H1 (cell line): Measurements from ENCODE around the gene KRT13. TPM values are rescaled to one million over a fixed set of nuclear protein-coding genes. Genes with fewer than 3 reads are reported as not detected.

Experiments used
- CTCF ChIA-PET: fragments of 300-600 bp; sonication (Branson Sonifier 250); formaldehyde crosslinking; loops from one replicate; lab custom pipeline; 2021; ENCODE audit not compliant: partially characterized antibody; lab: Charles Lee
- POLR2A ChIA-PET: fragments of 300-600 bp; sonication (Branson Sonifier 250); formaldehyde crosslinking; loops from one replicate; lab custom pipeline; 2021; ENCODE audit warnings: inconsistent platforms; ENCODE audit not compliant: partially characterized antibody; lab: Charles Lee
- DNase-seq, 2 experiments: peaks; one replicate each; pipeline versions ENCODE4 v3.0.0 to v3.0.0-alpha.2; 2010 to 2022; ENCODE audit warnings: low spot score in 2 of 2, low read depth in 1 of 2, mixed read lengths in 1 of 2
- FAIRE-seq: peaks from 2 replicates; lab custom pipeline; 2011; peaks lifted over from hg19 to GRCh38; lab: Jason Lieb, UNC
- H2AFZ ChIP-seq: 2 replicates; pipeline ENCODE4 v1.8.1; 2012; ENCODE audit warnings: low read length, inconsistent platforms
- H2AK5ac ChIP-seq: 2 replicates; pipeline ENCODE4 v1.6.1; 2013; ENCODE audit warnings: low read depth, low read length
- H2BK120ac ChIP-seq: replicated peaks from 2 replicates; pipeline ENCODE3; 2013; ENCODE audit warnings: low read depth, low read length, inconsistent platforms
- H2BK12ac ChIP-seq: 2 replicates; pipeline ENCODE4 v1.6.1; 2013; ENCODE audit warnings: low read depth, low read length
- H2BK15ac ChIP-seq: 2 replicates; pipeline ENCODE4 v1.6.1; 2013; ENCODE audit warnings: low read length
- H2BK20ac ChIP-seq: 2 replicates; pipeline ENCODE4 v1.6.1; 2013; ENCODE audit warnings: low read length
- H2BK5ac ChIP-seq: 2 replicates; pipeline ENCODE4 v1.6.1; 2013; ENCODE audit warnings: low read depth, low read length
- H3K14ac ChIP-seq: 2 replicates; pipeline ENCODE4 v1.6.1; 2013; ENCODE audit warnings: inconsistent platforms; ENCODE audit not compliant: insufficient read length
- H3K18ac ChIP-seq: 2 replicates; pipeline ENCODE4 v1.6.1; 2013; ENCODE audit warnings: low read length; ENCODE audit errors: extremely low read depth
- H3K23ac ChIP-seq: 2 replicates; pipeline ENCODE4 v1.6.1; 2013; ENCODE audit warnings: inconsistent platforms; ENCODE audit not compliant: insufficient read length
- H3K23me2 ChIP-seq: 2 replicates; pipeline ENCODE4 v1.6.1; 2013; ENCODE audit warnings: low read depth, low read length
- H3K27ac ChIP-seq: 2 replicates; pipeline ENCODE4 v1.6.1; 2011; ENCODE audit warnings: low read depth, low read length, inconsistent platforms
- H3K27me3 ChIP-seq, 4 experiments: replicated peaks in 1 of 4; 1 replicate in 1 of 4; 2 replicates in 3 of 4; pipeline versions ENCODE4 v1.6.1 to v1.8.1; 2011 to 2013; ENCODE audit warnings: low read length in 3 of 4, mild to moderate bottlenecking in 3 of 4, inconsistent platforms in 2 of 4, mixed read lengths in 2 of 4, moderate library complexity in 1 of 4; ENCODE audit not compliant: control insufficient read depth in 3 of 4, insufficient read depth in 3 of 4; ENCODE audit errors: extremely low read depth in 1 of 4
- H3K36me3 ChIP-seq, 4 experiments: 2 replicates each; pipeline versions ENCODE4 v1.6.1 to v1.8.1; 2011 to 2013; ENCODE audit warnings: mild to moderate bottlenecking in 4 of 4, low read length in 3 of 4, moderate library complexity in 2 of 4, control low read depth in 1 of 4, inconsistent platforms in 1 of 4; ENCODE audit not compliant: insufficient read depth in 4 of 4, control insufficient read depth in 2 of 4
- H3K4ac ChIP-seq: replicated peaks from 2 replicates; pipeline ENCODE3; 2013; ENCODE audit warnings: low read length, low read depth, mixed read lengths, inconsistent platforms; ENCODE audit not compliant: insufficient read length
- H3K4me1 ChIP-seq, 4 experiments: replicated peaks in 1 of 4; 1 replicate in 1 of 4; 2 replicates in 3 of 4; pipeline versions ENCODE4 v1.6.1 to v1.8.1; 2011 to 2013; ENCODE audit warnings: low read length in 3 of 4, inconsistent platforms in 2 of 4, mixed read lengths in 1 of 4; ENCODE audit not compliant: insufficient read depth in 4 of 4, control insufficient read depth in 3 of 4
- H3K4me2 ChIP-seq, 2 experiments: 2 replicates each; pipeline versions ENCODE4 v1.6.1 to v1.8.1; 2011 to 2013; ENCODE audit warnings: low read depth in 2 of 2, low read length in 2 of 2, control low read depth in 1 of 2, inconsistent platforms in 1 of 2, mild to moderate bottlenecking in 1 of 2; ENCODE audit not compliant: insufficient read depth in 1 of 2
- H3K4me3 ChIP-seq, 4 experiments: fragments of 200-600, 300-600 bp in 1 of 4; sonication (generic), shearing (Covaris generic), sonication (Bioruptor Twin) in 1 of 4; 2 replicates each; pipeline versions ENCODE4 v1.5.1 to v1.8.1; 2011 to 2016; ENCODE audit warnings: low read length in 4 of 4, low read depth in 3 of 4, control low read depth in 2 of 4, inconsistent platforms in 2 of 4, mild to moderate bottlenecking in 2 of 4, mixed read lengths in 1 of 4, moderate library complexity in 1 of 4; ENCODE audit not compliant: insufficient read depth in 2 of 4; ENCODE audit errors: extremely low read depth in 1 of 4
- H3K56ac ChIP-seq: replicated peaks from 2 replicates; pipeline ENCODE3; 2013; ENCODE audit warnings: low read depth, mild to moderate bottlenecking, mixed read lengths, low read length, inconsistent platforms; ENCODE audit not compliant: insufficient read length
- H3K79me1 ChIP-seq: 2 replicates; pipeline ENCODE4 v1.6.1; 2013; ENCODE audit warnings: low read depth, low read length, control low read depth
- H3K79me2 ChIP-seq, 2 experiments: 2 replicates each; pipeline versions ENCODE4 v1.6.1 to v1.8.1; 2012 to 2013; ENCODE audit warnings: low read length in 2 of 2, mild to moderate bottlenecking in 2 of 2, inconsistent platforms in 1 of 2; ENCODE audit not compliant: insufficient read depth in 2 of 2, control insufficient read depth in 1 of 2
- H3K9ac ChIP-seq, 4 experiments: replicated peaks in 1 of 4; 1 replicate in 1 of 4; 2 replicates in 3 of 4; pipeline versions ENCODE4 v1.6.1 to v1.8.1; 2011 to 2013; ENCODE audit warnings: low read depth in 3 of 4, low read length in 3 of 4, control low read depth in 2 of 4, mild to moderate bottlenecking in 2 of 4, moderate library complexity in 2 of 4, inconsistent platforms in 1 of 4; ENCODE audit errors: extremely low read depth in 1 of 4
- H3K9me3 ChIP-seq, 2 experiments: 2 replicates each; pipeline versions ENCODE4 v1.6.1 to v1.8.1; 2012 to 2013; ENCODE audit warnings: mild to moderate bottlenecking in 2 of 2, moderate library complexity in 2 of 2, control low read depth in 1 of 2, inconsistent platforms in 1 of 2, low read depth in 1 of 2, low read length in 1 of 2, mixed read lengths in 1 of 2; ENCODE audit not compliant: insufficient read depth in 2 of 2
- H4K20me1 ChIP-seq, 2 experiments: replicated peaks in 1 of 2; 2 replicates each; pipeline versions ENCODE3 to v1.8.1; 2011 to 2013; ENCODE audit warnings: inconsistent platforms in 2 of 2, low read length in 2 of 2, mild to moderate bottlenecking in 1 of 2; ENCODE audit not compliant: insufficient read depth in 2 of 2, control insufficient read depth in 1 of 2
- H4K5ac ChIP-seq: 2 replicates; pipeline ENCODE4 v1.6.1; 2013; ENCODE audit warnings: low read length, low read depth, mixed read lengths, inconsistent platforms; ENCODE audit not compliant: insufficient read length
- H4K8ac ChIP-seq: 2 replicates; pipeline ENCODE4 v1.8.0; 2013; ENCODE audit warnings: mild to moderate bottlenecking, moderate library complexity, low read length, inconsistent platforms; ENCODE audit not compliant: insufficient read depth; ENCODE audit errors: extremely low read depth
- H4K91ac ChIP-seq: replicated peaks from 2 replicates; pipeline ENCODE3; 2013; ENCODE audit warnings: low read length, mixed read lengths, inconsistent platforms; ENCODE audit not compliant: insufficient read length
- CBX5 ChIP-seq: fragments of 300-800, 300-1000 bp; sonication (generic); IDR thresholded peaks from 2 replicates; pipeline ENCODE4 v1.7.1; 2016; ENCODE audit warnings: antibody characterized with exemption, low read length, low read depth
- CBX8 ChIP-seq: fragments of 300-800, 300-1000 bp; sonication (generic); IDR thresholded peaks from 2 replicates; pipeline ENCODE4 v1.7.1; 2016; ENCODE audit warnings: low read depth, low read length, borderline replicate concordance
- CTBP2 ChIP-seq: IDR thresholded peaks from 2 replicates; pipeline ENCODE4 v1.7.0; 2011; ENCODE audit warnings: borderline replicate concordance, mild to moderate bottlenecking, moderate library complexity, mixed read lengths, low read length; ENCODE audit not compliant: insufficient read depth, insufficient read length
- EGR1 ChIP-seq: IDR thresholded peaks from 2 replicates; pipeline ENCODE4 v1.6.1; 2011; ENCODE audit warnings: low read depth, low read length, borderline replicate concordance
- HDAC2 ChIP-seq, 2 experiments: fragments of 300-600 bp in 1 of 2; sonication (generic) in 1 of 2; IDR thresholded peaks; 2 replicates each; pipeline ENCODE4 v1.6.1; 2011 to 2012; ENCODE audit warnings: low read depth in 2 of 2, low read length in 2 of 2, mild to moderate bottlenecking in 2 of 2, moderate library complexity in 2 of 2, borderline replicate concordance in 1 of 2, inconsistent platforms in 1 of 2
- PHF8 ChIP-seq: fragments of 200-600 bp; sonication (generic); conservative IDR thresholded peaks from 2 replicates; pipeline ENCODE4 v1.7.1; 2012; ENCODE audit warnings: low read depth, mild to moderate bottlenecking, inconsistent platforms, low read length, moderate library complexity
- POLR2AphosphoS5 ChIP-seq: IDR thresholded peaks from 2 replicates; pipeline ENCODE4 v1.6.1; 2011; ENCODE audit warnings: low read depth, low read length
- SIRT6 ChIP-seq: IDR thresholded peaks from one replicate; pipeline ENCODE4 v1.7.1; 2012; ENCODE audit warnings: low read length, inconsistent platforms
- SP1 ChIP-seq: IDR thresholded peaks from 2 replicates; pipeline ENCODE4 v1.6.1; 2011; ENCODE audit warnings: low read depth, low read length
- SUZ12 ChIP-seq: fragments of 200-600 bp; sonication (generic); IDR thresholded peaks from 2 replicates; pipeline ENCODE4 v1.6.1; 2012; ENCODE audit warnings: mild to moderate bottlenecking, inconsistent platforms, low read length, moderate library complexity, mixed read lengths
- TBP ChIP-seq: IDR thresholded peaks from 2 replicates; pipeline ENCODE4 v1.6.1; 2011; ENCODE audit warnings: low read depth, low read length, improper control_type of control experiment
- WGBS, 2 experiments: shearing (Covaris generic) in 1 of 2; methylation state at CpG; one replicate each; pipeline versions ENCODE4 v1.1.6 to v1.1.7; 2013 to 2015; ENCODE audit warnings: low lambda C conversion rate in 2 of 2, mixed read lengths in 2 of 2, inconsistent platforms in 1 of 2, low coverage in 1 of 2, missing lambda C conversion rate in 1 of 2; ENCODE audit not compliant: insufficient replicate concordance in 2 of 2, insufficient coverage in 1 of 2, insufficient read length in 1 of 2; ENCODE audit errors: extremely low coverage in 1 of 2, missing lambda C conversion rate in 1 of 2; 5-methylcytosine and 5-hydroxymethylcytosine counted together
- polyA plus RNA-seq, 7 experiments: library from polyadenylated mRNA; depleted of rRNA in 3 of 7; stranded (reverse) in 5 of 7; unstranded in 2 of 7; fragments of >200 nt in 5 of 7; fragments of 200-250 nt in 2 of 7; gene quantifications; 1 replicate in 5 of 7; 2 replicates in 1 of 7; 4 replicates in 1 of 7; pipeline versions ENCODE4 v1.2.1 to v1.2.3, GENCODE V29; 2011 to 2013; ENCODE audit warnings: missing spikeins in 2 of 7, mixed read lengths in 2 of 7
- total RNA-seq: library from RNA; stranded (reverse); fragmentation: NEBNext Ultra II Directional; extraction: Animal tissue kit (Norgen Biotek cat#: 25700); gene quantifications from 2 replicates; pipeline ENCODE4 v1.2.1, GENCODE V29; 2021
- TF ChIP-seq, protein P1 (sequence below): IDR thresholded peaks from 2 replicates; pipeline ENCODE4 v1.6.1; 2012; ENCODE audit warnings: inconsistent platforms

Gene KRT13
- total and polyA plus RNA-seq, 2 of the 8 experiments (the other 6 are each of a cell fraction or from before 2014, with no cell fraction given): 0.09 TPM; not detected in 1

DNA sequence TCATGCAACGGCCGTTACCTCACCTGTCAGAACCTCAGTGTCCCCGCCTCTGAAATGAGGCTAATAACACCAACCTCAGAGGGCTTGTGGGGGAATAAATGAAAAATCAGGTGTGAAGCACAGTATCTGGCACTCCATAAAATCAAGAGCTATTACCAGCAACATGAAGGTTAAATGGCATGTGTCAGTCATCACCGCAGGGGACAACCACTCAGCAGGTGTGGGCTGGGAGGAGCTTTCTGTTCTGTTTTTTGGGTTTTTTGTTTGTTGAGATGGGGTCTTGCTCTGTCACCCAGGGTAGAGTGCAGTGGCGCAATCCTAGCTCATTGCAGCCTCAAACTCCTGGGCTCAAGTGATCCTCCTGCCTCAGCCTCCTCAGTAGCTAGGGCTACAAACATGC, 39.5 kb upstream of the KRT13 start:
- peaks cover 8 to 28% (median 16%) of the 10 kb centered on the region in 4 experiments for H3K4me1 ChIP-seq
- peak overlapping the region in 1 of 2 experiments; percentile 21; a peak in 1 of 4 replicates for H3K4me2 ChIP-seq
- H2BK15ac ChIP-seq: 0 out of 2 replicates have a peak overlapping the region, but pooled peaks have one; percentile 88
- CTCF ChIA-PET: interaction anchor here (0.6 to 21.2 kb wide), 15 partner anchors 9 to 684 kb away, joined by 3 to 492 read pairs (median 3); partner anchors contain the start of genes KRT13, KRT19, KRT35 and KRT36
- H4K91ac ChIP-seq: no peak overlapping the region
- H4K8ac ChIP-seq: peak overlapping the region; percentile 51; the same call in 1 of the 2 replicates
- no peaks in the 10 kb centered on the region for H4K20me1 ChIP-seq
- no peak overlapping the region; the same call in 1 of the 2 replicates for H2AK5ac ChIP-seq
- 0 out of 7 replicates have a peak overlapping the region, but pooled peaks of 1 of the 4 experiments have one; percentile 3 for H3K9ac ChIP-seq
- 0 out of 2 replicates have a peak overlapping the region, but pooled peaks have one; percentile 81 for H2AFZ ChIP-seq
- no peak overlapping the region for H2BK5ac ChIP-seq
- no peaks in the 10 kb centered on the region for H3K79me1 ChIP-seq
- no peaks in the 10 kb centered on the region for H3K36me3 ChIP-seq
- WGBS, 2 experiments: 94% methylated on average over 5 of the region's 5 CpGs; no CpG with 5 or more reads in 1 of the 2 experiments
- H3K27ac ChIP-seq: no peak overlapping the region
- no peak overlapping the region for H3K23ac ChIP-seq
- no peak overlapping the region for H3K14ac ChIP-seq
- no peak for FAIRE-seq
- H3K4ac ChIP-seq: no peak overlapping the region
- 0 out of 2 replicates have a peak overlapping the region, but pooled peaks have one; percentile 75 for H2BK12ac ChIP-seq
- no peak overlapping the region for H3K4me3 ChIP-seq
- H3K9me3 ChIP-seq: no peaks in the 10 kb centered on the region; a peak in 1 of 4 replicates
- peak overlapping the region; percentile 0 for H4K5ac ChIP-seq
- H3K79me2 ChIP-seq: no peaks in the 10 kb centered on the region
- POLR2A ChIA-PET: interaction anchor here (0.6 to 16.2 kb wide), 7 partner anchors 19 to 319 kb away, joined by 3 to 293 read pairs (median 3); partner anchors contain the start of genes EIF1 and KRT19
- no peaks in the 10 kb centered on the region for H3K23me2 ChIP-seq
- H2BK20ac ChIP-seq: peak overlapping the region; percentile 80; the same call in 1 of the 2 replicates
- no peak overlapping the region for H2BK120ac ChIP-seq
- H3K27me3 ChIP-seq: no peaks in the 10 kb centered on the region; a peak in 1 of 7 replicates
- H3K56ac ChIP-seq: no peak overlapping the region
- no peak for DNase-seq
- no peak overlapping the region; the same call in 1 of the 2 replicates for H3K18ac ChIP-seq
- TF ChIP-seq PHF8: no peak
- no peak for TF ChIP-seq CTBP2
- no peak for TF ChIP-seq EGR1
- no peak for TF ChIP-seq HDAC2 (IDR thresholded peaks at IDR 0.05; ENCODE audit: borderline replicate concordance in 1 of 2, low read depth in 2 of 2, low read length in 2 of 2)
- TF ChIP-seq TBP: no peak
- TF ChIP-seq SUZ12: no peak
- TF ChIP-seq CBX8: no peak
- TF ChIP-seq POLR2AphosphoS5: no peak
- TF ChIP-seq SP1: no peak
- no peak for TF ChIP-seq SIRT6
- TF ChIP-seq, protein P1, sequence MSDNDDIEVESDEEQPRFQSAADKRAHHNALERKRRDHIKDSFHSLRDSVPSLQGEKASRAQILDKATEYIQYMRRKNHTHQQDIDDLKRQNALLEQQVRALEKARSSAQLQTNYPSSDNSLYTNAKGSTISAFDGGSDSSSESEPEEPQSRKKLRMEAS: no peak
- TF ChIP-seq CBX5: no peak
